H1 (cell line): Measurements from ENCODE around the gene SMO. TPM values are rescaled to one million over a fixed set of nuclear protein-coding genes. Genes with fewer than 3 reads are reported as not detected.

ENCODE experiments used
- CTCF ChIA-PET: fragments of 300-600 bp; sonication (Branson Sonifier 250); formaldehyde crosslinking; loops from one replicate; lab custom pipeline; 2021; ENCODE audit not compliant: partially characterized antibody; lab: Charles Lee
- POLR2A ChIA-PET: fragments of 300-600 bp; sonication (Branson Sonifier 250); formaldehyde crosslinking; loops from one replicate; lab custom pipeline; 2021; ENCODE audit warnings: inconsistent platforms; ENCODE audit not compliant: partially characterized antibody; lab: Charles Lee
- DNase-seq, 2 experiments: peaks; one replicate each; pipeline versions ENCODE4 v3.0.0 to v3.0.0-alpha.2; 2010 to 2022; ENCODE audit warnings: low spot score in 2 of 2, low read depth in 1 of 2, mixed read lengths in 1 of 2
- FAIRE-seq: peaks from 2 replicates; lab custom pipeline; 2011; peaks lifted over from hg19 to GRCh38; lab: Jason Lieb, UNC
- H2AFZ ChIP-seq: 2 replicates; pipeline ENCODE4 v1.8.1; 2012; ENCODE audit warnings: low read length, inconsistent platforms
- H2AK5ac ChIP-seq: 2 replicates; pipeline ENCODE4 v1.6.1; 2013; ENCODE audit warnings: low read depth, low read length
- H2BK120ac ChIP-seq: replicated peaks from 2 replicates; pipeline ENCODE3; 2013; ENCODE audit warnings: low read depth, low read length, inconsistent platforms
- H2BK12ac ChIP-seq: 2 replicates; pipeline ENCODE4 v1.6.1; 2013; ENCODE audit warnings: low read depth, low read length
- H2BK15ac ChIP-seq: 2 replicates; pipeline ENCODE4 v1.6.1; 2013; ENCODE audit warnings: low read length
- H2BK20ac ChIP-seq: 2 replicates; pipeline ENCODE4 v1.6.1; 2013; ENCODE audit warnings: low read length
- H2BK5ac ChIP-seq: 2 replicates; pipeline ENCODE4 v1.6.1; 2013; ENCODE audit warnings: low read depth, low read length
- H3K14ac ChIP-seq: 2 replicates; pipeline ENCODE4 v1.6.1; 2013; ENCODE audit warnings: inconsistent platforms; ENCODE audit not compliant: insufficient read length
- H3K18ac ChIP-seq: 2 replicates; pipeline ENCODE4 v1.6.1; 2013; ENCODE audit warnings: low read length; ENCODE audit errors: extremely low read depth
- H3K23ac ChIP-seq: 2 replicates; pipeline ENCODE4 v1.6.1; 2013; ENCODE audit warnings: inconsistent platforms; ENCODE audit not compliant: insufficient read length
- H3K23me2 ChIP-seq: 2 replicates; pipeline ENCODE4 v1.6.1; 2013; ENCODE audit warnings: low read depth, low read length
- H3K27ac ChIP-seq: 2 replicates; pipeline ENCODE4 v1.6.1; 2011; ENCODE audit warnings: low read depth, low read length, inconsistent platforms
- H3K27me3 ChIP-seq, 4 experiments: replicated peaks in 1 of 4; 1 replicate in 1 of 4; 2 replicates in 3 of 4; pipeline versions ENCODE4 v1.6.1 to v1.8.1; 2011 to 2013; ENCODE audit warnings: low read length in 3 of 4, mild to moderate bottlenecking in 3 of 4, inconsistent platforms in 2 of 4, mixed read lengths in 2 of 4, moderate library complexity in 1 of 4; ENCODE audit not compliant: control insufficient read depth in 3 of 4, insufficient read depth in 3 of 4; ENCODE audit errors: extremely low read depth in 1 of 4
- H3K36me3 ChIP-seq, 4 experiments: 2 replicates each; pipeline versions ENCODE4 v1.6.1 to v1.8.1; 2011 to 2013; ENCODE audit warnings: mild to moderate bottlenecking in 4 of 4, low read length in 3 of 4, moderate library complexity in 2 of 4, control low read depth in 1 of 4, inconsistent platforms in 1 of 4; ENCODE audit not compliant: insufficient read depth in 4 of 4, control insufficient read depth in 2 of 4
- H3K4ac ChIP-seq: replicated peaks from 2 replicates; pipeline ENCODE3; 2013; ENCODE audit warnings: low read length, low read depth, mixed read lengths, inconsistent platforms; ENCODE audit not compliant: insufficient read length
- H3K4me1 ChIP-seq, 4 experiments: replicated peaks in 1 of 4; 1 replicate in 1 of 4; 2 replicates in 3 of 4; pipeline versions ENCODE4 v1.6.1 to v1.8.1; 2011 to 2013; ENCODE audit warnings: low read length in 3 of 4, inconsistent platforms in 2 of 4, mixed read lengths in 1 of 4; ENCODE audit not compliant: insufficient read depth in 4 of 4, control insufficient read depth in 3 of 4
- H3K4me2 ChIP-seq, 2 experiments: 2 replicates each; pipeline versions ENCODE4 v1.6.1 to v1.8.1; 2011 to 2013; ENCODE audit warnings: low read depth in 2 of 2, low read length in 2 of 2, control low read depth in 1 of 2, inconsistent platforms in 1 of 2, mild to moderate bottlenecking in 1 of 2; ENCODE audit not compliant: insufficient read depth in 1 of 2
- H3K4me3 ChIP-seq, 4 experiments: fragments of 200-600, 300-600 bp in 1 of 4; sonication (generic), shearing (Covaris generic), sonication (Bioruptor Twin) in 1 of 4; 2 replicates each; pipeline versions ENCODE4 v1.5.1 to v1.8.1; 2011 to 2016; ENCODE audit warnings: low read length in 4 of 4, low read depth in 3 of 4, control low read depth in 2 of 4, inconsistent platforms in 2 of 4, mild to moderate bottlenecking in 2 of 4, mixed read lengths in 1 of 4, moderate library complexity in 1 of 4; ENCODE audit not compliant: insufficient read depth in 2 of 4; ENCODE audit errors: extremely low read depth in 1 of 4
- H3K56ac ChIP-seq: replicated peaks from 2 replicates; pipeline ENCODE3; 2013; ENCODE audit warnings: low read depth, mild to moderate bottlenecking, mixed read lengths, low read length, inconsistent platforms; ENCODE audit not compliant: insufficient read length
- H3K79me1 ChIP-seq: 2 replicates; pipeline ENCODE4 v1.6.1; 2013; ENCODE audit warnings: low read depth, low read length, control low read depth
- H3K79me2 ChIP-seq, 2 experiments: 2 replicates each; pipeline versions ENCODE4 v1.6.1 to v1.8.1; 2012 to 2013; ENCODE audit warnings: low read length in 2 of 2, mild to moderate bottlenecking in 2 of 2, inconsistent platforms in 1 of 2; ENCODE audit not compliant: insufficient read depth in 2 of 2, control insufficient read depth in 1 of 2
- H3K9ac ChIP-seq, 4 experiments: replicated peaks in 1 of 4; 1 replicate in 1 of 4; 2 replicates in 3 of 4; pipeline versions ENCODE4 v1.6.1 to v1.8.1; 2011 to 2013; ENCODE audit warnings: low read depth in 3 of 4, low read length in 3 of 4, control low read depth in 2 of 4, mild to moderate bottlenecking in 2 of 4, moderate library complexity in 2 of 4, inconsistent platforms in 1 of 4; ENCODE audit errors: extremely low read depth in 1 of 4
- H3K9me3 ChIP-seq, 2 experiments: 2 replicates each; pipeline versions ENCODE4 v1.6.1 to v1.8.1; 2012 to 2013; ENCODE audit warnings: mild to moderate bottlenecking in 2 of 2, moderate library complexity in 2 of 2, control low read depth in 1 of 2, inconsistent platforms in 1 of 2, low read depth in 1 of 2, low read length in 1 of 2, mixed read lengths in 1 of 2; ENCODE audit not compliant: insufficient read depth in 2 of 2
- H4K20me1 ChIP-seq, 2 experiments: replicated peaks in 1 of 2; 2 replicates each; pipeline versions ENCODE3 to v1.8.1; 2011 to 2013; ENCODE audit warnings: inconsistent platforms in 2 of 2, low read length in 2 of 2, mild to moderate bottlenecking in 1 of 2; ENCODE audit not compliant: insufficient read depth in 2 of 2, control insufficient read depth in 1 of 2
- H4K5ac ChIP-seq: 2 replicates; pipeline ENCODE4 v1.6.1; 2013; ENCODE audit warnings: low read length, low read depth, mixed read lengths, inconsistent platforms; ENCODE audit not compliant: insufficient read length
- H4K8ac ChIP-seq: 2 replicates; pipeline ENCODE4 v1.8.0; 2013; ENCODE audit warnings: mild to moderate bottlenecking, moderate library complexity, low read length, inconsistent platforms; ENCODE audit not compliant: insufficient read depth; ENCODE audit errors: extremely low read depth
- H4K91ac ChIP-seq: replicated peaks from 2 replicates; pipeline ENCODE3; 2013; ENCODE audit warnings: low read length, mixed read lengths, inconsistent platforms; ENCODE audit not compliant: insufficient read length
- ATF2 ChIP-seq: IDR thresholded peaks from 2 replicates; pipeline ENCODE4 v1.6.1; 2012; ENCODE audit warnings: low read length, inconsistent platforms
- ATF3 ChIP-seq: IDR thresholded peaks from 2 replicates; pipeline ENCODE4 v1.6.1; 2011; ENCODE audit warnings: low read depth, mild to moderate bottlenecking, low read length; ENCODE audit not compliant: insufficient read depth
- BCL11A ChIP-seq, 2 experiments: IDR thresholded peaks; one replicate each; pipeline ENCODE4 v1.6.1; 2011; ENCODE audit warnings: low read depth in 2 of 2, low read length in 2 of 2, mild to moderate bottlenecking in 2 of 2
- CTBP2 ChIP-seq: IDR thresholded peaks from 2 replicates; pipeline ENCODE4 v1.7.0; 2011; ENCODE audit warnings: borderline replicate concordance, mild to moderate bottlenecking, moderate library complexity, mixed read lengths, low read length; ENCODE audit not compliant: insufficient read depth, insufficient read length
- EZH2 ChIP-seq: fragments of 200-600 bp; sonication (generic); IDR thresholded peaks from 2 replicates; pipeline ENCODE4 v1.7.1; 2012; ENCODE audit warnings: low read depth, mild to moderate bottlenecking, moderate library complexity, low read length, inconsistent platforms; ENCODE audit not compliant: severe bottlenecking
- KDM1A ChIP-seq: fragments of 200-600, 300-600 bp; sonication (generic); IDR thresholded peaks from 2 replicates; pipeline ENCODE4 v1.7.1; 2016; ENCODE audit warnings: mild to moderate bottlenecking, low read length, borderline replicate concordance
- RFX5 ChIP-seq: IDR thresholded peaks from 2 replicates; pipeline ENCODE4 v1.6.1; 2011; ENCODE audit warnings: low read depth, low read length, improper control_type of control experiment, borderline replicate concordance
- RNF2 ChIP-seq: fragments of 200-900, 300-1000 bp; sonication (generic); IDR thresholded peaks from 2 replicates; pipeline ENCODE4 v1.7.1; 2016; ENCODE audit warnings: borderline replicate concordance, low read depth, mild to moderate bottlenecking, antibody characterized with exemption, low read length; ENCODE audit not compliant: poor library complexity, severe bottlenecking; ENCODE audit errors: missing control alignments
- SIN3A ChIP-seq, 2 experiments: IDR thresholded peaks in 1 of 2; conservative IDR thresholded peaks in 1 of 2; 2 replicates each; pipeline ENCODE4 v1.6.1; 2011 to 2012; ENCODE audit warnings: low read length in 2 of 2, improper control_type of control experiment in 1 of 2, low read depth in 1 of 2, mild to moderate bottlenecking in 1 of 2
- TAF7 ChIP-seq: optimal IDR thresholded peaks from 2 replicates; pipeline ENCODE3; 2011; ENCODE audit warnings: low read depth, mild to moderate bottlenecking, inconsistent platforms, low read length, moderate library complexity, borderline replicate concordance
- polyA plus RNA-seq, 7 experiments: library from polyadenylated mRNA; depleted of rRNA in 3 of 7; stranded (reverse) in 5 of 7; unstranded in 2 of 7; fragments of >200 nt in 5 of 7; fragments of 200-250 nt in 2 of 7; gene quantifications; 1 replicate in 5 of 7; 2 replicates in 1 of 7; 4 replicates in 1 of 7; pipeline versions ENCODE4 v1.2.1 to v1.2.3, GENCODE V29; 2011 to 2013; ENCODE audit warnings: missing spikeins in 2 of 7, mixed read lengths in 2 of 7
- total RNA-seq: library from RNA; stranded (reverse); fragmentation: NEBNext Ultra II Directional; extraction: Animal tissue kit (Norgen Biotek cat#: 25700); gene quantifications from 2 replicates; pipeline ENCODE4 v1.2.1, GENCODE V29; 2021

The SMO gene
- total and polyA plus RNA-seq, 2 of the 8 experiments (the other 6 are each of a cell fraction or from before 2014, with no cell fraction given): 64.5 to 67.6 TPM

GRCh38 chr7:129257168-129257567, 68.7 kb downstream of the SMO start:
- Histone ChIP-seq H3K14ac (no peak overlapping the region), H4K5ac (no peak overlapping the region), H3K4ac (peak overlapping the region; percentile 36), H3K56ac (no peak overlapping the region), H2BK12ac (peak overlapping the region; percentile 97), H2BK15ac (no peak overlapping the region; the same call in 1 of the 2 replicates), H3K27me3 (no peaks in the 10 kb centered on the region), H3K9me3 (no peaks in the 10 kb centered on the region), H3K9ac (no peak overlapping the region), H2AK5ac (peak overlapping the region; percentile 94; the same call in 1 of the 2 replicates), H3K23me2 (no peaks in the 10 kb centered on the region), H4K20me1 (no peaks in the 10 kb centered on the region), H3K4me1 (peaks cover 0 to 21% (median 9%) of the 10 kb centered on the region in 4 experiments; a peak in 5 of 7 replicates), H3K4me3 (no peak overlapping the region), H4K91ac (no peak overlapping the region), H3K18ac (no peak overlapping the region), H3K27ac (no peak overlapping the region), H2BK20ac (peak overlapping the region; percentile 62; the same call in 1 of the 2 replicates), H3K36me3 (no peaks in the 10 kb centered on the region), H3K79me2 (peaks cover 0 to 39% of the 10 kb centered on the region in 2 experiments; a peak in 2 of 4 replicates), H2AFZ (no peak overlapping the region), H3K4me2 (0 out of 4 replicates have a peak overlapping the region, but pooled peaks of 1 of the 2 experiments have one; percentile 1), H3K79me1 (no peaks in the 10 kb centered on the region), H2BK5ac (no peak overlapping the region), H4K8ac (no peak overlapping the region), H3K23ac (no peak overlapping the region), H2BK120ac (no peak overlapping the region)
- no peak for FAIRE-seq
- DNase-seq: no peak
- CTCF ChIA-PET: no interaction called here
- POLR2A ChIA-PET: interaction anchor here (0.8 to 1.2 kb wide), 3 partner anchors 11 to 43 kb away, joined by 3 to 4 read pairs (median 3); no protein-coding TSS in a partner anchor
- TF ChIP-seq ATF2 (no peak), SIN3A (conservative IDR thresholded peaks at IDR 0.05 in 1 of 2, IDR thresholded peaks at IDR 0.05 in 1 of 2; ENCODE audit: low read depth in 1 of 2, low read length in 2 of 2) (no peak), BCL11A (IDR thresholded peaks at IDR 0.05; ENCODE audit: low read depth in 2 of 2, low read length in 2 of 2) (no peak), CTBP2 (no peak), ATF3 (no peak), RFX5 (no peak), RNF2 (no peak), EZH2 (no peak), TAF7 (no peak), KDM1A (no peak)
